Mucosa of rectum (tissue), 2 donors: ENCODE results near the gene CHRM2.
A peak's percentile ranks its signal among the peaks of the same experiment; 100 is the strongest.

ENCODE experiments used
- H3K27ac ChIP-seq, 2 donors: one replicate each; pipeline ENCODE4 v1.7.0; 2013; ENCODE audit warnings: inconsistent platforms in 2 of 2, low read depth in 2 of 2, low read length in 2 of 2
- H3K27me3 ChIP-seq, 2 donors: one replicate each; pipeline ENCODE4 v1.7.0; 2013; ENCODE audit warnings: low read length in 2 of 2; ENCODE audit not compliant: control insufficient read depth in 2 of 2, insufficient read depth in 2 of 2
- H3K36me3 ChIP-seq, 2 donors: one replicate each; pipeline ENCODE4 v1.7.0; 2013; ENCODE audit warnings: low read length in 2 of 2; ENCODE audit not compliant: control insufficient read depth in 2 of 2, insufficient read depth in 2 of 2
- H3K4me1 ChIP-seq, 2 donors: one replicate each; pipeline ENCODE4 v1.7.0; 2013; ENCODE audit warnings: low read length in 2 of 2, mild to moderate bottlenecking in 1 of 2; ENCODE audit not compliant: control insufficient read depth in 2 of 2, insufficient read depth in 2 of 2
- H3K4me3 ChIP-seq, 2 donors: one replicate each; pipeline ENCODE4 v1.7.0; 2013; ENCODE audit warnings: low read length in 2 of 2
- H3K9ac ChIP-seq, 2 donors: one replicate each; pipeline ENCODE4 v1.7.0; 2013; ENCODE audit warnings: low read length in 2 of 2, low read depth in 1 of 2, mild to moderate bottlenecking in 1 of 2
- H3K9me3 ChIP-seq, 2 donors: one replicate each; pipeline ENCODE4 v1.7.0; 2013; ENCODE audit warnings: low read length in 2 of 2; ENCODE audit not compliant: control insufficient read depth in 2 of 2
- donor health status: healthy.
- donor health status: Normal muscosa, but diverticular disease.

The CHRM2 gene

GRCh38 chr7:136869991-136870865 lies 1.8 kb downstream of the CHRM2 start:
- no peaks in the 10 kb centered on the region for H3K9me3 ChIP-seq
- H3K27ac ChIP-seq = no peak overlapping the region
- no peak overlapping the region for H3K9ac ChIP-seq
- H3K4me1 ChIP-seq = no peaks in the 10 kb centered on the region
- no peaks in the 10 kb centered on the region for H3K27me3 ChIP-seq
- H3K4me3 ChIP-seq = peak overlapping the region; percentile 35 to 48
- no peaks in the 10 kb centered on the region for H3K36me3 ChIP-seq

GRCh38 chr7:136870866-136871487 lies 2.5 kb downstream of the CHRM2 start:
- Histone ChIP-seq H3K27ac (no peak overlapping the region), H3K9ac (no peak overlapping the region), H3K9me3 (no peaks in the 10 kb centered on the region), H3K36me3 (no peaks in the 10 kb centered on the region), H3K4me3 (peak overlapping the region; percentile 35 to 45), H3K27me3 (no peaks in the 10 kb centered on the region), H3K4me1 (no peaks in the 10 kb centered on the region)

- H3K4me1 ChIP-seq = no peaks in the 10 kb centered on the region
- no peak overlapping the region for H3K9ac ChIP-seq
- H3K27ac ChIP-seq = no peak overlapping the region
- no peaks in the 10 kb centered on the region for H3K36me3 ChIP-seq
- no peaks in the 10 kb centered on the region for H3K9me3 ChIP-seq
- no peak overlapping the region for H3K4me3 ChIP-seq
- H3K27me3 ChIP-seq = no peaks in the 10 kb centered on the region
Measured at GRCh38 chr7:136874393-136875032, 6.1 kb downstream of the CHRM2 start.

GRCh38 chr7:136877509-136877908 lies 9.1 kb downstream of the CHRM2 start:
- no peaks in the 10 kb centered on the region for H3K36me3 ChIP-seq
- H3K9me3 ChIP-seq = no peaks in the 10 kb centered on the region
- no peak overlapping the region for H3K27ac ChIP-seq
- no peaks in the 10 kb centered on the region for H3K27me3 ChIP-seq
- H3K4me3 ChIP-seq = no peak overlapping the region
- H3K4me1 ChIP-seq = no peaks in the 10 kb centered on the region
- no peak overlapping the region for H3K9ac ChIP-seq

GRCh38 chr7:136877990-136878389 lies 9.5 kb downstream of the CHRM2 start:
- Histone ChIP-seq H3K9me3 (no peaks in the 10 kb centered on the region), H3K27ac (no peak overlapping the region), H3K27me3 (no peaks in the 10 kb centered on the region), H3K9ac (no peak overlapping the region), H3K4me1 (no peaks in the 10 kb centered on the region), H3K36me3 (no peaks in the 10 kb centered on the region), H3K4me3 (no peak overlapping the region)

GRCh38 chr7:136878878-136879277 lies 10.4 kb downstream of the CHRM2 start:
- no peak overlapping the region for H3K27ac ChIP-seq
- H3K4me1 ChIP-seq = no peaks in the 10 kb centered on the region
- no peaks in the 10 kb centered on the region for H3K9me3 ChIP-seq
- no peak overlapping the region for H3K4me3 ChIP-seq
- no peaks in the 10 kb centered on the region for H3K36me3 ChIP-seq
- H3K9ac ChIP-seq = no peak overlapping the region
- no peaks in the 10 kb centered on the region for H3K27me3 ChIP-seq

- no peaks in the 10 kb centered on the region for H3K4me1 ChIP-seq
Measured at GRCh38 chr7:136883046-136883445, 14.6 kb downstream of the CHRM2 start.

GRCh38 chr7:136884492-136884891 lies 16.0 kb downstream of the CHRM2 start:
- no peaks in the 10 kb centered on the region for H3K27me3 ChIP-seq
- no peaks in the 10 kb centered on the region for H3K9me3 ChIP-seq
- no peaks in the 10 kb centered on the region for H3K4me1 ChIP-seq
- H3K4me3 ChIP-seq = no peak overlapping the region
- H3K9ac ChIP-seq = no peak overlapping the region
- H3K36me3 ChIP-seq = no peaks in the 10 kb centered on the region
- H3K27ac ChIP-seq = no peak overlapping the region

More at GRCh38 chr7:136883046-136883445, 14.6 kb downstream of the CHRM2 start:
- no peaks in the 10 kb centered on the region for H3K9me3 ChIP-seq
- no peak overlapping the region for H3K9ac ChIP-seq
- H3K36me3 ChIP-seq = no peaks in the 10 kb centered on the region
- no peaks in the 10 kb centered on the region for H3K27me3 ChIP-seq
- no peak overlapping the region for H3K27ac ChIP-seq
- H3K4me3 ChIP-seq = no peak overlapping the region

- no peaks in the 10 kb centered on the region for H3K9me3 ChIP-seq
Measured at GRCh38 chr7:136887317-136887716, 18.9 kb downstream of the CHRM2 start.

GRCh38 chr7:136890399-136890798 lies 21.9 kb downstream of the CHRM2 start:
- H3K9ac ChIP-seq = no peak overlapping the region
- H3K4me1 ChIP-seq = no peaks in the 10 kb centered on the region
- no peaks in the 10 kb centered on the region for H3K27me3 ChIP-seq
- no peaks in the 10 kb centered on the region for H3K9me3 ChIP-seq
- no peak overlapping the region for H3K27ac ChIP-seq
- H3K4me3 ChIP-seq = no peak overlapping the region
- no peaks in the 10 kb centered on the region for H3K36me3 ChIP-seq

More at GRCh38 chr7:136887317-136887716, 18.9 kb downstream of the CHRM2 start:
- H3K36me3 ChIP-seq = no peaks in the 10 kb centered on the region
- H3K27ac ChIP-seq = no peak overlapping the region
- H3K27me3 ChIP-seq = no peaks in the 10 kb centered on the region
- no peaks in the 10 kb centered on the region for H3K4me1 ChIP-seq
- H3K9ac ChIP-seq = no peak overlapping the region
- no peak overlapping the region for H3K4me3 ChIP-seq
